Right lobe of liver (tissue), 4 donors: ENCODE results near the gene SHISA7.

ENCODE experiments used
- POLR2A ChIP-seq: fragments of 450-650 bp; IDR thresholded peaks from one replicate; pipeline ENCODE4 v1.6.1; 2017; ENCODE audit warnings: antibody characterized with exemption, mild to moderate bottlenecking
- TF ChIP-seq, protein P1 (sequence below), 4 donors: fragments of 200-600 bp in 3 of 4; fragments of 450-650 bp in 1 of 4; IDR thresholded peaks; one replicate each; pipeline versions ENCODE4 v1.5.1 to v1.8.0; 2016 to 2022; ENCODE audit warnings: antibody characterized with exemption in 4 of 4, mild to moderate bottlenecking in 2 of 4
- donor health status: DM: no; HTN: no; CAD: no.
- donor health status: DM: no; HTN: no; CAD: no.
- donor health status: DM: no; HTN: yes; CAD: no.

DNA sequence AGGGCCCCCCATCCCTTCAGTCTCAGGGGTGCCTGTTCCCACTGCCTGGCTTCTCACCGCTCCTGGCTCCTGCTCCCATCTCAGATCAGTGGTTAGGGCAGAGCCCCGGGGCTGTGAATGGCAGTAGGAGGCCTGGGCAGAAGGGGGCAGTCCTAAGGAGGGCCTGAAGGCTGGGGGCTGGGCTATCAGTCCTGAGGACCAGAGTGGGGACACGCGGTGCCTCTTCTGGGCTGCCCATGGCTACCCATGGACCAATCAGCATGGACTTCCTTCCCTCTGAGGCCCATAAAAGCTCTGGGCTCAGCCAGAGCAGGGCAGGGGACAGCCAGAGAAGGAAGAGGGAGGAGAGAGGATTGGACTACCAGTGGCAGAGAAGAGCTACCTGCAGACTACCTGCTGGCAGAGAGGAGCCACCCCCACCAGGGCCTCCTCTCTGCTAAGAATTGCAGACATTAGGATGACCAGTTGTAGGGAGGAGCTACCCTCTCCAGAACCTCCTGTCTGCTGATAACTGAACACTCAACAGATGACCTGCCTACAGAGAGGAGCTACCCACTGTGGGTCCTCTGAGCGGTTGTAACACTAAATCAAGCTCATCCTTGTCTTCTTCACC, 23.4 kb downstream of the SHISA7 start:
- TF ChIP-seq, protein P1, sequence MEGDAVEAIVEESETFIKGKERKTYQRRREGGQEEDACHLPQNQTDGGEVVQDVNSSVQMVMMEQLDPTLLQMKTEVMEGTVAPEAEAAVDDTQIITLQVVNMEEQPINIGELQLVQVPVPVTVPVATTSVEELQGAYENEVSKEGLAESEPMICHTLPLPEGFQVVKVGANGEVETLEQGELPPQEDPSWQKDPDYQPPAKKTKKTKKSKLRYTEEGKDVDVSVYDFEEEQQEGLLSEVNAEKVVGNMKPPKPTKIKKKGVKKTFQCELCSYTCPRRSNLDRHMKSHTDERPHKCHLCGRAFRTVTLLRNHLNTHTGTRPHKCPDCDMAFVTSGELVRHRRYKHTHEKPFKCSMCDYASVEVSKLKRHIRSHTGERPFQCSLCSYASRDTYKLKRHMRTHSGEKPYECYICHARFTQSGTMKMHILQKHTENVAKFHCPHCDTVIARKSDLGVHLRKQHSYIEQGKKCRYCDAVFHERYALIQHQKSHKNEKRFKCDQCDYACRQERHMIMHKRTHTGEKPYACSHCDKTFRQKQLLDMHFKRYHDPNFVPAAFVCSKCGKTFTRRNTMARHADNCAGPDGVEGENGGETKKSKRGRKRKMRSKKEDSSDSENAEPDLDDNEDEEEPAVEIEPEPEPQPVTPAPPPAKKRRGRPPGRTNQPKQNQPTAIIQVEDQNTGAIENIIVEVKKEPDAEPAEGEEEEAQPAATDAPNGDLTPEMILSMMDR (IDR thresholded peaks at IDR 0.05) = no peak
- no peak for TF ChIP-seq POLR2A
